ENCODE measurements around the gene SLAMF1. TPM values are rescaled to one million over a fixed set of nuclear protein-coding genes. Genes with fewer than 3 reads are reported as not detected.
"Not testable (repeated sequence)": the region's sequence is repeated elsewhere in the genome, so short reads cannot be mapped to it uniquely, and the experiment has no call there.

The SLAMF1 gene
- total RNA-seq, 2 experiments from 2014 or later, result 39.8 to 41.6 TPM

DNA sequence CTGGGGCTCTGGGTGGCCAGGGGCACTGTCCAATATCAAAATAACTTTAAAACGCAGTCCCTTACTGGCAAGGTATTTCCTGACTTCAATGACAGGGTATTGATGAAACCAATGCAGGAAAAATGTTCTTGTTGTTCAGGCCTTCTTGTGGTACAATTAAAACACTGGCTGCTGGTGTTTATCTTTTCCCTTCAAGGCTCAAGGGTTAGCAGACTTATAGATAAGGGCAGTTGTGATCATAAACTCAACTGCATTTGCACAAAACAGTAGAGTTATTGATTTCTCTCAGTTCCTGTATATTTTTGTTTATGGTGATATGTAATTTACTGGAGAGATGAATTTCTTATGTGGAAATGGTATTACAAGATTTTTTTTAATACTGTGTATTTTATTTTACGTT is 64.9 kb downstream of the SLAMF1 start:
- Mint-ChIP-seq H3K27me3 (no peaks in the 10 kb centered on the region), H3K36me3 (peaks cover 29% of the 10 kb centered on the region), H3K9me3 (peaks cover 19% of the 10 kb centered on the region), H3K4me1 (peaks cover 63% of the 10 kb centered on the region), H3K4me3 (no peak overlapping the region), H3K27ac (peak overlapping the region; percentile 34)
- DNase-seq, result no peak

DNA sequence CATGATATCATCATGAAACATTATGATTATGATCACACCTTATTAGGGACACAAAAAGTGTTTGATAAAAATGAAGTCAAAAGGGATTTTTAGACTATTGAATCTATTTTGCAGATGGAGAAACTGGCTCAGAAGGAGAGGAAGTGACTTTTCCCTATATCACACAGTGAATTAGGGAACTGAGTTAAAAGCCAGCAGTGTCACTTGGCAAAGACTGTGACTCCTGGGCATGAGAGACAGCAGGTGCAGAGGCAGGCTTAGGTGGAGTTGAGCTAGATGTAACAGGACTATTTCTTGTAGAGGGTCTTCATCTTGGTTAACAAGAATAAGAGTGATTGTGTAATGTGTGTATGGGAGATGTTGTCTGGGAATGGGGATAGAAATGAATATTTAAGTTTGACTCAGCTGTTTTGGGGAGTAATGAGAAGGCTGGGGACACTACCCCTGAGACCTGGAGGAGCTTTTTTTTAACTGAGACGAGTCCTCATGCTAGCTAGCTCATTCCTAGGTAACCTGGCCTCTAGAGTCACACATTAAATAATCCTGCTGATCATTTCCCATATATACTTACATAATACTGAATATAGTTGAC is 66.5 kb downstream of the SLAMF1 start:
- Mint-ChIP-seq H3K4me1 (peaks cover 73% of the 10 kb centered on the region), H3K36me3 (peaks cover 32% of the 10 kb centered on the region), H3K4me3 (no peak overlapping the region), H3K9me3 (peaks cover 16% of the 10 kb centered on the region), H3K27ac (peak overlapping the region; percentile 75), H3K27me3 (no peaks in the 10 kb centered on the region)
- no peak for DNase-seq

DNA sequence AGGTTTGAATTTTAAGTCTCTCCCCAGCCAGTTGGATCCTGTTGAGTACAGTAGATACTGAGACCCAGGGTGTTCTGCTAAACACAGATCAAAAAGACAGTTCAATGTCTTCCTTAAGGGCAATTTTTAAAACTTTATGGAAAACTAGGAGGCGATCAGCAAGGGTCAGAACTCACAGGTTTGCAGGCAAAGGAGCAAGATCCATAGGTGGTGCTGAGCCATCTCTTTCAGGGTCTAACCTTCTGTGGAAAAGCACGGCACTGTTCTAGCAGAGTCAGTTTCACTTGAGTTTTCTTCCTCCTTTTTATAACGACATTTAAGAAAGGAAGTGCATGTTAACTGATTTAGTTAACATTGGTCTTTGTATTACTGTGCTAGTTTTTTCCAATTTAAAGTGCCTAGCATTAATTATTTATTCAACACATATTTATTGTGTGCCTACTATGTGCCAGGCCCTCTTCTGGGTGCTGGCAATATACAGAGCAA is 67.6 kb downstream of the SLAMF1 start, which contains the start of gene CD84:
TSS of gene CD84 (minus strand) at position 281 of the 486 bp plus-strand sequence. CDS start at position 222, 59 bp downstream.
- Mint-ChIP-seq H3K9me3 (peaks cover 16% of the 10 kb centered on the region), H3K36me3 (peaks cover 34% of the 10 kb centered on the region), H3K27me3 (no peaks in the 10 kb centered on the region), H3K4me3 (peak within 1 kb of the TSS; percentile 86), H3K4me1 (peaks cover 75% of the 10 kb centered on the region), H3K27ac (peak within 1 kb of the TSS; percentile 96)
- DNase-seq, result no peak

DNA sequence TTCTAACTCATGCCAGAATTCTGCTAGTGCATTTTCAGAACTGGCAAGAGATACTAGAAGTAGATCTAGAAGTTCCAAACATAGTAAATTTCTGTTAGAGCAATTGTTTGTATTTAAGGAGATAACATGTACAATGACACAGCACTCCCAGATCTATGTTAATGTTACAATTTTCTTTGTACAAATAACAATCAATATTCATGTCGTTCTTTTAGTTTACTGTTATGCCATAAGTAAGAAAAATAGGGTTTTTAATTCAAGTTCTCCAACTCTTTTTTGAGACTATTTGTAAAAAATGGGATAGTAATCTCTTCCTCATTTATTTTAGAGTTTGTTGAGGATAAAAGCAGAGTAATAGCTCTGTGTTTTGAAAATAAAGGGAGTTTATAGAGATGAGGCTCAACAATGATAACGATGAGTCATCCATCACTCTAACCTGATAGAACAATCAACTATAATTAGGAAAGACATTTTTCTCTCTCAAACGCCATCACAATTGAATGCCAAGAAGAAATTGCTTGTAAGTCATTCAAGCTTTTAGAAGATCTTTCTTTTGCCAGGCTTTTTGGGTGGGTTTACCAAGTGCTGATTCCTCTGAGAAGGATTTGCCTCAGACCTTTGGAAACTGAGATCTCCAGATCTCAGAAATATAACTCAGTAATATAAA is 68.2 kb downstream of the SLAMF1 start:
- H3K4me3 Mint-ChIP-seq, result peak overlapping the region; percentile 86
- no peak for DNase-seq
- H3K36me3 Mint-ChIP-seq, result peaks cover 31% of the 10 kb centered on the region

DNA sequence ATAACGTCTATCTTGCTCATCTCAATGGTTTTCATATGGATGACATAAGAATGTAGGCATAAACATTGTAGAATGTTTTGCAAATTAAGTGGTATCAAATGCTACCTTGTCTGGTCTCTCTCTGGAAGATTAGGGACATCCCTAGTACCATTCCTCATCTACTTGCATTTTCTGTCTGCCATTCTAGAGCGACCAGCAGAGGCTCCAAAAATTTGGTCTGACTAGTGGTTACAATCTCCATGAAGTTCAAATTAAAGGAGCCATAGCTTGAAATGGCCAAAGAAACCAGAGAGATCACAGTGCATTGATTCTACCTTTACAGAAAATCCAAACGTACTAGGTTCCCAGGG is 68.7 kb downstream of the SLAMF1 start:
- Mint-ChIP-seq H3K4me3 (peak overlapping the region; percentile 86), H3K36me3 (peaks cover 31% of the 10 kb centered on the region), H3K4me1 (peaks cover 82% of the 10 kb centered on the region), H3K27me3 (no peaks in the 10 kb centered on the region), H3K9me3 (peaks cover 10% of the 10 kb centered on the region), H3K27ac (peak overlapping the region; percentile 96)
- no peak for DNase-seq

More for the DNA sequence above, 68.2 kb downstream of the SLAMF1 start:
- peaks cover 79% of the 10 kb centered on the region for H3K4me1 Mint-ChIP-seq
- H3K27me3 Mint-ChIP-seq, result no peaks in the 10 kb centered on the region
- H3K9me3 Mint-ChIP-seq, result peaks cover 15% of the 10 kb centered on the region
- H3K27ac Mint-ChIP-seq, result peak overlapping the region; percentile 96

DNA sequence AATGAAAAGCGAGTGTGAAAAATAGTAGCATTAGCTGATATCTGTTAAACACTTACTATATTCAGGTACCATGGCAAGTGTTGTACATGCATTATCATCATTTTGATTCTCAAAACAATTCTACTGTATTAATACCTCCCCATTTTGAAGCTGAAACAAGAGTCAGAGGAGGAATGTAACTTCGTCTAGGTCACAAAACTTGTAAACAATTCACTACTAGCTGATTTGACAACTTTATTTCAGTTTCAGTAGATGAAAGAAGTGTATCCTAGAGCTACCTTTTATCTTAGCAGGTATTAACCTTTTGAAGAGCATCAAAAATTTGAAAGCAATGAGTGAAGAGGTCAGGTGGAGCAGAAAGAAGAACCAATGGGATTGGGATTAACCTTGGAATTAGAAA is 69.2 kb downstream of the SLAMF1 start:
- H3K4me3 Mint-ChIP-seq, result peak overlapping the region; percentile 86
- H3K4me1 Mint-ChIP-seq, result peaks cover 82% of the 10 kb centered on the region
- peaks cover 29% of the 10 kb centered on the region for H3K36me3 Mint-ChIP-seq
- DNase-seq, result no peak
- peak overlapping the region; percentile 99 for H3K27ac Mint-ChIP-seq
- peaks cover 6% of the 10 kb centered on the region for H3K9me3 Mint-ChIP-seq
- H3K27me3 Mint-ChIP-seq, result no peaks in the 10 kb centered on the region

DNA sequence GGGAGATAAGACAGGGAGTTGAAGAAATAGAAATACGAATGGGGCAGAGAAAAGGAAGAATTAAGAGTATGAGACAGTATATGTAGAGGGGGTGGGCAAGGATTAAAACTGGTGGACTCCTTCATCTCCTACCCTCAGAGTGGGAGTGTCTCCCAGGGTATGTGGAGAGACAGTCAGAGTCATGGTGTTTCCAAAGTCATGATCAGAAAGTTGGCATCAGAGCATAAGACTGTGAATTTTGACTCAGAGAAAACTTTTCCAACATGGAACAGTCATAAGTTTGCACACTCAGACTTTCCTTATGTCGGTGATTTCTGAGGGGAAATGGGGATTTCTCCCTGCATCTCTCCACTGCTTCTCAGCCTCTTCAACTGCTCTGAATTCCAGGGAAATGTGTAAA is 70.0 kb downstream of the SLAMF1 start:
- Mint-ChIP-seq H3K27ac (peak overlapping the region; percentile 99), H3K4me3 (peak overlapping the region; percentile 86), H3K4me1 (peaks cover 88% of the 10 kb centered on the region), H3K9me3 (peaks cover 7% of the 10 kb centered on the region), H3K36me3 (peaks cover 34% of the 10 kb centered on the region), H3K27me3 (no peaks in the 10 kb centered on the region)
- DNase-seq, result no peak

DNA sequence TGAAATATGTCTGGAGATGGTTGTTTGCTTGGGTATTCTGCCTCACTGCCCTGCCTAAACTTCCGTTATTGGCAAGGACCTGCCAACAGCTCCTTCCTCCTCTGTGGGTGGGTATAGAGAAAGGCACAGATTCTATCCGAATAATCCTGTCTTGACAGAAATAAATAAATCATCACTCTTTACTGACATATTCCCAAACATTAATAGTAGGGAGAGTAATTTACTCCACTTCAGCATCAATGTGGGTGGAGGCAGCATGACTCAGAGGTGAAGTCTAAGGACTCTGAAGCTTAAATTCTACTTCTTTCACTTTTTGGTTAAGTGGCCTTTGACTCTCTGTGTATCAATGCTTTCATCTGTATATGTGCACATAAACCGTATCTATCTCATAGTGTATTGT is 70.5 kb downstream of the SLAMF1 start:
- Mint-ChIP-seq H3K4me1 (peaks cover 87% of the 10 kb centered on the region), H3K27ac (peak overlapping the region; percentile 99), H3K27me3 (no peaks in the 10 kb centered on the region), H3K9me3 (peaks cover 8% of the 10 kb centered on the region), H3K4me3 (peak overlapping the region; percentile 86), H3K36me3 (peaks cover 37% of the 10 kb centered on the region)
- peak; percentile 51 for DNase-seq

DNA sequence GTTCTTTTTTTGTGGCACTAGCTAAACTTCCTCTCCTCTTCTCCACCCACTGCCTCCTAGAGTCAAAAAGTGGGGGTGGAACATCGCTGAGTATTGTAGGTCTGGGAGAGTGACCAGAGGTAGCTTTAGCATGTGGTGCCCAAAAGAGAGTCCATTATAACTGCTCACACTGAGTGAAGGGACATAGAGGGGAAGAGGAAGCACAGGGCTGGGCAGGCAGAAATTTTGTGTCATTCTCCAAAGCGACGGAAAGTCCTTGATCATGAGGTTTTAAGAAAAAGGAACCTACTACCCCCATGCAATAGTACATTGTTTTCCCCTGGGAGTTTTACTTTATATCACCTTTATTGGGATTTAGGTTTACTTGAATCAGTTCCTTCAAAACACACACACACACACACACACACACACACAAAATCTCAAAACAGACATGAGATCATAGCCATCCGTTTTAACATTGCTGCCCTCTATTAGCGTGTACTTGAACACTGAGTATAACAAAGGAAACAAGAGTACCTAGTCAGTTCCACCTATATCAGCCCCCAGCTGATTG is 71.7 kb downstream of the SLAMF1 start:
- peaks cover 87% of the 10 kb centered on the region for H3K4me1 Mint-ChIP-seq
- no peak for DNase-seq
- H3K27ac Mint-ChIP-seq, result peak overlapping the region; percentile 99
- H3K9me3 Mint-ChIP-seq, result peaks cover 13% of the 10 kb centered on the region
- H3K36me3 Mint-ChIP-seq, result peaks cover 47% of the 10 kb centered on the region
- H3K4me3 Mint-ChIP-seq, result peak overlapping the region; percentile 65
- H3K27me3 Mint-ChIP-seq, result no peaks in the 10 kb centered on the region

DNA sequence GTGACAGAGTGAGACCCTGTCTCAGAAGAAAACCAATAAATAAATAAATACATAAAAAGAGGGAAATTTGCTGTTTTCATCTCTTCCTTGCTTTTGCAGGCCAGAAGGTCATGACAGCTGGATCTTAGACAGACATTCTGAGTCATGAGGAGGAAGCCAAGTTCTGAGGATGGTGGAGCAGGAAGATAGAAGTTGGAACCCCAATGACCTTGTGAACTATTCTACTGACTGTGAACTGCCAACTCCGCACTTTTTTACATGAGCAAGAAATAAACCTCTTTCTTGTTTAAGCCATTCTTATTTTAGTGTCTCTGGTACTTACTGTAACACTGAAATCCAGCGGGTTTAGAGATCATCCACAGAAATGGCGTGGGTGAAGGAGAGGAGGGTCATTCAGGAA is 76.0 kb downstream of the SLAMF1 start:
- Mint-ChIP-seq H3K4me1 (peaks cover 92% of the 10 kb centered on the region), H3K27ac (peak overlapping the region; percentile 99), H3K4me3 (no peak overlapping the region), H3K9me3 (peaks cover 17% of the 10 kb centered on the region), H3K36me3 (peaks cover 60% of the 10 kb centered on the region), H3K27me3 (no peaks in the 10 kb centered on the region)
- no peak for DNase-seq

DNA sequence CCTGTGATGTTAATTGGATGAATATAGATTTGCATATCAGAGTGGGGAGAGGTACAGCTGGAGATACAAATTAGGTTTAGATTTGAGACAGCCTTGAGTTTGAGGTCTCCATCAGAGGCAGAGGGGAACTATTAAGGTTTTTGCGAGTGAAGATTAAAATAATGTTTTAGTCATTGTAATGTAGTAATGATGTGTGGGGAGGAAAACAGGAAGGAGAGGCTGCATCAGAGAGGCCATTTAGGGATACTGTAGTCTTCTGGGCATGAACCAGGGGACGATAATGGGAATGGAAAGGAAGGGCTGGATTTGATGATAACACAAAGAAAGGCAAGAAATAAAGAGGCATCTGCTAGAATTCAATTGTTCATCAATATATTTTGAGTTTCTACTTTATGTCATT is 77.0 kb downstream of the SLAMF1 start:
- H3K27ac Mint-ChIP-seq, result peak overlapping the region; percentile 99
- H3K27me3 Mint-ChIP-seq, result no peaks in the 10 kb centered on the region
- H3K9me3 Mint-ChIP-seq, result peaks cover 17% of the 10 kb centered on the region
- peaks cover 91% of the 10 kb centered on the region for H3K4me1 Mint-ChIP-seq
- DNase-seq, result no peak
- H3K4me3 Mint-ChIP-seq, result peak overlapping the region; percentile 44
- H3K36me3 Mint-ChIP-seq, result peaks cover 63% of the 10 kb centered on the region

DNA sequence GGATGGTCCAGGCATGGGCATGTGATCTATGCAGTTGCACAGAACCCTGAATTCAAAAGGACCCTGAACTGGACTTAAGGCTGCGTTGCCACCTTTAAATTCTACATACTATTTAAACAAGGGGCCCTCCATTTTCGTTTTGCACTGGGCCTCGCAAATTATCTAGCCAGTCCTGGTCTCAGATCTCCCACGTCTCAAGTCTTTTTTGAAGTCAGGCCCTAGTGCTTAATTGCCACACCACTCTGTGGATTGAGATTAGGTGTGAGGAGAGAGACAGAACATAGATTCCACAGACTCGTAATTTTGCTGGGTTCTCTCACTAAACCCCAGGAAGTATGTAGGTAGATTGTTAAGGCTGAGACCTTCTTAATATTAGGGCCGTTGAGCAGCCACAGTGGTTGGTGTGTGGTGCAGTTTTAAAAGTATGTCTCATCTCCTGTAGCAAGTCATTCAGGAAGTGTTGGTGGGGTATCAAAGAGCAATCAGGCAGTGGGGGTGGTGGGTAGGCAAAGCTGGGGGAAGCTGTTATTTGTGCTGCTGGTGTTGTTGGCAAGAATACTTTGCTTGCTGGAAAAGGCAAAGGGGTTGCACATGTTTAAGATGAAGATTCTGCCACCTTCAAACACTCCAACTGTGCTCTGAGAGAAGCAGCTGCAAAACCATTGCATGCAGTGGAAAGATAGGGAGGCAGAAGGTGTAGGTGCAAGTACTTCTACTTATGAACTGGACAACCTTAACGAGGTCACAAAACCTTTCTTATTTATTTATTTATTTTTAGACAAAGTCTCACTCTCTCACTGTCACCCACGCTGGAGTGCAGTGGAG is 78.8 kb downstream of the SLAMF1 start:
- H3K36me3 Mint-ChIP-seq, result peaks cover 70% of the 10 kb centered on the region
- peaks cover 22% of the 10 kb centered on the region for H3K9me3 Mint-ChIP-seq
- DNase-seq, result peak; percentile 71
- peak overlapping the region; percentile 99 for H3K27ac Mint-ChIP-seq
- peaks cover 90% of the 10 kb centered on the region for H3K4me1 Mint-ChIP-seq
- H3K4me3 Mint-ChIP-seq, result peak overlapping the region; percentile 73
- H3K27me3 Mint-ChIP-seq, result no peaks in the 10 kb centered on the region

DNA sequence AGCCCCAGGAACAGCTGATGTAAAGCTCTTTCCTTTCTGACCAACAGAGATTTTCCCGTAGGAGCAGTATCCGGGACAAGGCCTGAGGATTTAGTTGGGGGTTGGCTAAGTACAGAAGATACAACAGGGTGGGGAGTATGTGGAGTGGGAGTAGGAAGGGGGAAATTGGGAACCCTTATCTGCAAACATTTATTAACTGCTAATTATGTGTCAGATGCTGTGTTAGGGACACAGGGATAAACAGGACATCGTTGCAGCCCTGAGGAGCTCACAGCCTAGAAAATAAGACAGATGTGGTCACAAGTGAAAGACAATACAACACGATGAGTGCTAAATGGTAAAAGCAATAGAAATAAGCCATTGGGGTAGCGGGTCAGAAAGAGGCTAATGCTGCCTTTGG is 79.5 kb downstream of the SLAMF1 start:
- peaks cover 86% of the 10 kb centered on the region for H3K4me1 Mint-ChIP-seq
- H3K27ac Mint-ChIP-seq, result peak overlapping the region; percentile 99
- no peak for DNase-seq
- peaks cover 71% of the 10 kb centered on the region for H3K36me3 Mint-ChIP-seq
- H3K9me3 Mint-ChIP-seq, result peaks cover 28% of the 10 kb centered on the region
- H3K27me3 Mint-ChIP-seq, result no peaks in the 10 kb centered on the region
- H3K4me3 Mint-ChIP-seq, result peak overlapping the region; percentile 73

DNA sequence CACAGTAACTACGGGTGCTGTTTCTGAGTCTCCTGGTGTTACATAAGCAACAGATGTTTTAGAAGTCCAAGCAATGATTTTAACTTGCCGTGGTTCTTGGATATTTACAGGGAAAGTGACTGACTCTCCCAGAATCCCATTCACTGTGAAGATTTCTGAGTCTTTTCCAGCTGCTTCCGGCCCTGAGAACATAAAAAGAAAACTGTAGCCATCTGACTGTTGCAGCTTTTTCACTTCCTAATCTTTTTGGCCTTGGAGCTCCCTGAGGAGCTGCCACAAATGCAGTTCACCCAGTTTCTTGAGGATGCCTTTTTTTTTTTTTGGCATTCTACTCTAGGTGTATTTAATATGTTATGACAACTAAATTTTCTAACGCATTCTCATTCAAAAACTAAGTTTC is 81.3 kb downstream of the SLAMF1 start:
- Mint-ChIP-seq H3K9me3 (peaks cover 19% of the 10 kb centered on the region), H3K27me3 (no peaks in the 10 kb centered on the region), H3K27ac (peak overlapping the region; percentile 62), H3K4me1 (peaks cover 86% of the 10 kb centered on the region), H3K4me3 (no peak overlapping the region), H3K36me3 (peaks cover 71% of the 10 kb centered on the region)
- no peak for DNase-seq

DNA sequence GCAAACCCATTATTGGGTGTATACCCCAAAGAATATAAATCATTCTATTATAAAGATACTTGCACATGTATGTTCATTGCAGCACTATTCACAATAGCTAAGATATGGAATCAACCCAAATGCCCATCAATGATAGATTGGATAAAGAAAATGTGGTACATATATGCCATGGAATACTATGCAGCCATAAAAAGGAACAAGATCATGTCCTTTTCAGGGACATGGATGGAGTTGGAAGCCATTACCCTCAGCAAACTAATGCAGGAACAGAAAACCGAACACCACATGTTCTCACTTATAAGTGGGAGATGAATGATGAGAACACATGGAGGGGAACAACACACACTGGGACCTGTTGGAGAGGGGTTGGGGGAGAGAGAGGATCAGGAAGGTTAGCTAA is 83.6 kb downstream of the SLAMF1 start:
- peaks cover 82% of the 10 kb centered on the region for H3K36me3 Mint-ChIP-seq
- DNase-seq, result not testable (repeated sequence)
- peaks cover 17% of the 10 kb centered on the region for H3K9me3 Mint-ChIP-seq

More for the DNA sequence above, 83.6 kb downstream of the SLAMF1 start:
- peaks cover 88% of the 10 kb centered on the region for H3K4me1 Mint-ChIP-seq
- not testable (repeated sequence) for H3K27me3 Mint-ChIP-seq, H3K4me3 Mint-ChIP-seq
- H3K27ac Mint-ChIP-seq, result peak overlapping the region; percentile 16

All from activated naive CD8-positive, alpha-beta T cell treated with anti-CD3 and anti-CD28 coated beads for 36 hours (primary cell).